Erythroblast (primary cell): ENCODE data around the gene HELZ.

Experiments used
- GATA1 ChIP-seq: IDR thresholded peaks from 2 replicates; pipeline ENCODE4 v1.6.1; 2011; ENCODE audit warnings: low read depth, mild to moderate bottlenecking, control low read depth, low read length, moderate library complexity
- POLR2A ChIP-seq: IDR thresholded peaks from 2 replicates; pipeline ENCODE4 v1.6.1; 2011; ENCODE audit warnings: mild to moderate bottlenecking, low read length

GRCh38 chr17:67187927-67188326 lies 57.1 kb downstream of the HELZ start:
- TF ChIP-seq POLR2A (no peak), GATA1 (no peak)
